ENCODE results near the gene ZGLP1. TPM values are rescaled to one million over a fixed set of nuclear protein-coding genes. Genes with fewer than 3 reads are reported as not detected.

The ZGLP1 gene
- total RNA-seq, 3 donors from 2014 or later (not counting 1 experiment from before 2014, with no cell fraction given): 1.4 to 2.2 (median 1.9) TPM

GRCh38 chr19:10320602-10321416 is 11.2 kb upstream of the ZGLP1 start:
- Mint-ChIP-seq H3K9me3 (no peaks in the 10 kb centered on the region), H3K4me3 (no peak overlapping the region), H3K36me3 (no peaks in the 10 kb centered on the region), H3K27ac (no peak overlapping the region), H3K4me1 (peaks cover 4 to 21% of the 10 kb centered on the region in 2 donors), H3K27me3 (ENCODE audit: low read depth in 2 of 2) (no peaks in the 10 kb centered on the region)
- peaks cover 6% of the 10 kb centered on the region for H3K4me1 ChIP-seq (ENCODE audit: control insufficient read depth, insufficient read depth, low read length)
- H3K27ac ChIP-seq (ENCODE audit: low read length): no peak overlapping the region
- intact Hi-C loops (cut with micrococcal nuclease): no loop called here
- TF ChIP-seq CTCF (IDR thresholded peaks at IDR 0.05): no peak
- ATAC-seq: peak in 1 of 3 donors; percentile 16
- H3K4me3 ChIP-seq (ENCODE audit: low read length): no peak overlapping the region
- 97% methylated on average over 30 of the region's 32 CpGs for WGBS (ENCODE audit: insufficient coverage)
- H3K27me3 ChIP-seq (ENCODE audit: control insufficient read depth, insufficient read depth, low read length): no peaks in the 10 kb centered on the region
- H3K9me3 ChIP-seq (ENCODE audit: control insufficient read depth, insufficient read depth, low read length): no peaks in the 10 kb centered on the region
- DNase-seq: no peak
- peaks cover 78% of the 10 kb centered on the region for H3K36me3 ChIP-seq (ENCODE audit: control insufficient read depth, insufficient read depth, low read length)

- Histone ChIP-seq H3K27me3 (ENCODE audit: control insufficient read depth, insufficient read depth, low read length) (no peaks in the 10 kb centered on the region), H3K4me3 (ENCODE audit: low read length) (no peak overlapping the region), H3K9me3 (ENCODE audit: control insufficient read depth, insufficient read depth, low read length) (no peaks in the 10 kb centered on the region), H3K4me1 (ENCODE audit: control insufficient read depth, insufficient read depth, low read length) (peaks cover 12% of the 10 kb centered on the region), H3K27ac (ENCODE audit: low read length) (no peak overlapping the region), H3K36me3 (ENCODE audit: control insufficient read depth, insufficient read depth, low read length) (peaks cover 62% of the 10 kb centered on the region)
- Mint-ChIP-seq H3K4me1 (peaks cover 6 to 36% of the 10 kb centered on the region in 2 donors), H3K4me3 (no peak overlapping the region), H3K27me3 (ENCODE audit: low read depth in 2 of 2) (no peaks in the 10 kb centered on the region), H3K36me3 (no peaks in the 10 kb centered on the region), H3K27ac (no peak overlapping the region), H3K9me3 (no peaks in the 10 kb centered on the region)
- DNase-seq (no peak), ATAC-seq (no peak)
- intact Hi-C loops (cut with micrococcal nuclease): no loop called here
- TF ChIP-seq CTCF (IDR thresholded peaks at IDR 0.05): no peak
- 97% methylated on average over 12 of the region's 13 CpGs for WGBS (ENCODE audit: insufficient coverage)
Observed at GRCh38 chr19:10318807-10319682, 9.4 kb upstream of the ZGLP1 start.

- H3K27ac ChIP-seq (ENCODE audit: low read length): no peak overlapping the region
- no peaks in the 10 kb centered on the region for H3K36me3 Mint-ChIP-seq
- H3K27me3 ChIP-seq (ENCODE audit: control insufficient read depth, insufficient read depth, low read length): no peaks in the 10 kb centered on the region
- no peak overlapping the region for H3K27ac Mint-ChIP-seq
- peaks cover 6 to 36% of the 10 kb centered on the region in 2 donors for H3K4me1 Mint-ChIP-seq
- no peak overlapping the region for H3K4me3 Mint-ChIP-seq
- no peaks in the 10 kb centered on the region for H3K9me3 ChIP-seq (ENCODE audit: control insufficient read depth, insufficient read depth, low read length)
- H3K4me3 ChIP-seq (ENCODE audit: low read length): no peak overlapping the region
- intact Hi-C loops (cut with micrococcal nuclease): no loop called here
- no peaks in the 10 kb centered on the region for H3K27me3 Mint-ChIP-seq (ENCODE audit: low read depth in 2 of 2)
- H3K36me3 ChIP-seq (ENCODE audit: control insufficient read depth, insufficient read depth, low read length): peaks cover 51% of the 10 kb centered on the region
- 94% methylated on average over 15 of the region's 15 CpGs for WGBS (ENCODE audit: insufficient coverage)
- H3K4me1 ChIP-seq (ENCODE audit: control insufficient read depth, insufficient read depth, low read length): peaks cover 12% of the 10 kb centered on the region
- TF ChIP-seq CTCF (IDR thresholded peaks at IDR 0.05): no peak
- no peaks in the 10 kb centered on the region for H3K9me3 Mint-ChIP-seq
- DNase-seq: peak in 1 of 2 donors; percentile 1
- no peak for ATAC-seq
Observed at GRCh38 chr19:10317857-10318462, 8.3 kb upstream of the ZGLP1 start.

Data from natural killer cell (primary cell).